ENCODE results near the gene CENPN. TPM values are rescaled to one million over a fixed set of nuclear protein-coding genes. Genes with fewer than 3 reads are reported as not detected.

CENPN gene
- total RNA-seq, 6 experiments from 2014 or later = 6.6 to 11.4 (median 7.9) TPM

- intact Hi-C loops (cut with DNase I) = no loop called here
- 11% methylated on average over 18 of the region's 18 CpGs for WGBS (ENCODE audit: insufficient coverage, low coverage, low lambda C conversion rate, missing lambda C conversion rate)
These were observed 1.3 kb upstream of the CENPN start for GRCh38 chr16:81005610-81006161.

GRCh38 chr16:81006211-81006812, 702 bp upstream of the CENPN start:
- TF ChIP-seq POLR2A (IDR thresholded peaks at IDR 0.05) = no peak
- no peak for TF ChIP-seq CTCF (IDR thresholded peaks at IDR 0.05)
- intact Hi-C loops (cut with DNase I) = no loop called here
- DNase-seq (peak; percentile 83 to 89 (median 85)), ATAC-seq (peak; percentile 47 to 74 (median 67))
- H3K4me3 ChIP-seq = peak overlapping the region; percentile 86 to 98 (median 97)
- H3K9me3 ChIP-seq = no peaks in the 10 kb centered on the region
- no peaks in the 10 kb centered on the region for H3K27me3 ChIP-seq
- 0% methylated on average over 8 of the region's 50 CpGs for WGBS (ENCODE audit: insufficient coverage, low coverage, low lambda C conversion rate, missing lambda C conversion rate)
- H3K36me3 ChIP-seq = no peaks in the 10 kb centered on the region
- H3K27ac ChIP-seq = peak overlapping the region; percentile 98 to 99 (median 98)
- H3K4me1 ChIP-seq = peaks cover 0 to 27% (median 6%) of the 10 kb centered on the region in 4 donors

More at GRCh38 chr16:81005610-81006161, 1.3 kb upstream of the CENPN start:
- no peak for ATAC-seq
- Histone ChIP-seq H3K9me3 (no peaks in the 10 kb centered on the region), H3K27me3 (no peaks in the 10 kb centered on the region), H3K27ac (peak overlapping the region; percentile 98 to 99 (median 98)), H3K36me3 (no peaks in the 10 kb centered on the region), H3K4me1 (peaks cover 0 to 27% (median 6%) of the 10 kb centered on the region in 4 donors), H3K4me3 (peak overlapping the region; percentile 86 to 98 (median 97))
- DNase-seq = no peak
- TF ChIP-seq POLR2A (IDR thresholded peaks at IDR 0.05) (no peak), CTCF (IDR thresholded peaks at IDR 0.05) (no peak)

GRCh38 chr16:81008505-81008789, 1.4 kb downstream of the CENPN start:
- Histone ChIP-seq H3K9me3 (no peaks in the 10 kb centered on the region), H3K4me1 (peaks cover 0 to 24% (median 6%) of the 10 kb centered on the region in 4 donors), H3K27ac (no peak overlapping the region), H3K4me3 (peak overlapping the region in 1 of 3 donors; percentile 86), H3K36me3 (peaks cover 0 to 8% (median 0%) of the 10 kb centered on the region in 4 donors), H3K27me3 (no peaks in the 10 kb centered on the region)
- intact Hi-C loops (cut with DNase I) = no loop called here
- WGBS (ENCODE audit: insufficient coverage, low coverage, low lambda C conversion rate, missing lambda C conversion rate) = 96% methylated on average over 12 of the region's 12 CpGs
- DNase-seq (no peak), ATAC-seq (no peak)
- TF ChIP-seq POLR2A (IDR thresholded peaks at IDR 0.05) (no peak), CTCF (IDR thresholded peaks at IDR 0.05) (no peak)

GRCh38 chr16:81012974-81013373, 6.0 kb downstream of the CENPN start:
- Histone ChIP-seq H3K9me3 (no peaks in the 10 kb centered on the region), H3K4me1 (no peaks in the 10 kb centered on the region), H3K4me3 (no peak overlapping the region), H3K27me3 (no peaks in the 10 kb centered on the region), H3K36me3 (peaks cover 0 to 34% (median 6%) of the 10 kb centered on the region in 4 donors), H3K27ac (no peak overlapping the region)
- intact Hi-C loops (cut with DNase I) = no loop called here
- ATAC-seq (no peak), DNase-seq (no peak)
- no peak for TF ChIP-seq POLR2A (IDR thresholded peaks at IDR 0.05)
- TF ChIP-seq CTCF (IDR thresholded peaks at IDR 0.05) = no peak
- 97% methylated on average over 3 of the region's 3 CpGs for WGBS (ENCODE audit: insufficient coverage, low coverage, low lambda C conversion rate, missing lambda C conversion rate)
